Measurements from ENCODE around the gene LIMK2.

DNA sequence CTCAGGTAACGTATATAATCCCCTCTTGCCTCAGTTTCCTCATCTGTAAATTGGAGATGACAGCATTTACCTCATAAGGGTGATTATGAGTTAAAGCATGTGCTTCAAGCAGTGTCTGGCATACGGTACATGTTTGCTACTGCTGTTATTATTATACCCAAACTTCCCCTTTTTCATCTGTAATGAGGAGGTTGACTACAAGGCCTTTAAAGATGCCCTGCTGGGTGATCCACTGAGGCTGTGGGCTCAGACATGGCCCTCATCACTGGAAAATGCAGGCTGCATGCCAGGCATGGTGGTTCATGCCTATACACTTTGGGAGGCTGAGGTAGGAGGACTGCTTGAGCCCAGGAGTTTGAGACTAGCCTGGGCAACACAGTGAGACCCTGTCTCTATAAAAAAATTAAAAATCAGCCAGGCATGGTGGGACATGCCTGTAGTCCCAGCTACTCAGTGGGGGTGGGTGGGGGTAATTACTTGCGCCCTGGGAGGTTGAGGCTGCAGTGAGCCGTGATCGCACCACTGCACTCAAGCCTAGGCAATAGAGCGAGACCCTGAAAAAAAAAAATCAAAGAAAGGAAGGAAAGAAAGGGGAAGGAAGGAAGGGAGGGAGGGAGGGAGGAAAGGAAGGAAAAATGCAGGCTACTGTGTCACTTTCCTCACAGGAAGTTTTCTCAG, 75.9 kb downstream of the LIMK2 start:
- TF ChIP-seq CTCF (IDR thresholded peaks at IDR 0.05; ENCODE audit: insufficient read depth, low read length, poor library complexity, severe bottlenecking) (no peak), EZH2phosphoT487 (conservative IDR thresholded peaks at IDR 0.05; ENCODE audit: low read length) (no peak)

Measured in SU-DHL-6 (cell line).